Esophagus squamous epithelium (tissue), 5 donors: Measurements from ENCODE around the gene TAF10. TPM values are rescaled to one million over a fixed set of nuclear protein-coding genes. Genes with fewer than 3 reads are reported as not detected.

Source experiments
- DNase-seq: peaks from one replicate; lab custom pipeline; 2025; lab: John Stamatoyannopoulos, UW
- H3K27ac ChIP-seq, 4 donors: fragments of 200-600 bp; sonication (generic); one replicate each; pipeline ENCODE4 v1.5.1; 2016 to 2019; ENCODE audit warnings: mild to moderate bottlenecking in 1 of 4
- H3K27me3 ChIP-seq, 4 donors: fragments of 200-600 bp; sonication (generic); 1 replicate in 3 of 4; 2 replicates in 1 of 4; pipeline versions ENCODE4 v1.5.1 to v1.6.0; 2017 to 2021; ENCODE audit warnings: antibody characterized with exemption in 1 of 4
- H3K36me3 ChIP-seq, 3 donors: fragments of 200-600 bp; sonication (generic); one replicate each; pipeline ENCODE4 v1.5.1; 2016 to 2019
- H3K4me1 ChIP-seq, 3 donors: fragments of 200-600 bp; sonication (generic); one replicate each; pipeline ENCODE4 v1.5.1; 2017 to 2019
- H3K4me3 ChIP-seq, 4 donors: fragments of 200-600 bp; sonication (generic); 1 replicate in 3 of 4; 2 replicates in 1 of 4; pipeline ENCODE4 v1.5.1; 2016 to 2019; ENCODE audit warnings: mild to moderate bottlenecking in 2 of 4, moderate library complexity in 1 of 4
- H3K9me3 ChIP-seq, 3 donors: fragments of 200-600 bp; sonication (generic); one replicate each; pipeline ENCODE4 v1.5.1; 2016 to 2019
- CTCF ChIP-seq, 6 experiments: fragments of 450-650 bp in 4 of 6; fragments of 200-600 bp in 2 of 6; sonication (generic) in 2 of 6; IDR thresholded peaks; one replicate each; pipeline ENCODE4 v1.5.1; 2016 to 2019; ENCODE audit warnings: antibody characterized with exemption in 6 of 6, mild to moderate bottlenecking in 4 of 6, moderate library complexity in 4 of 6
- POLR2A ChIP-seq, 4 donors: fragments of 450-650 bp; IDR thresholded peaks; one replicate each; pipeline ENCODE4 v1.6.1; 2017; ENCODE audit warnings: antibody characterized with exemption in 4 of 4, mild to moderate bottlenecking in 4 of 4, moderate library complexity in 3 of 4
- WGBS, 2 donors: methylation state at CpG; one replicate each; pipeline ENCODE4 v1.1.5; 2018; 5-methylcytosine and 5-hydroxymethylcytosine counted together
- intact Hi-C: fragments of 100-400 bp; cut with DNase I; formaldehyde crosslinking; loops from one replicate; pipeline ENCODE4 v1.15.0; 2022
- total RNA-seq, 4 donors: library from RNA; depleted of rRNA; stranded (reverse); fragments of >200 nt; gene quantifications; one replicate each; pipeline ENCODE4 v1.1.0, GENCODE V29; 2016
- donor health status: DM: yes; HTN: yes; CAD: no.

The TAF10 gene
- total RNA-seq, 4 donors from 2014 or later = 31.9 to 69.2 (median 48.6) TPM

- peak overlapping the region; percentile 79 to 96 (median 89) for H3K27ac ChIP-seq
- H3K36me3 ChIP-seq = peaks cover 5 to 32% (median 7%) of the 10 kb centered on the region in 3 donors
- peaks cover 15 to 40% (median 30%) of the 10 kb centered on the region in 3 donors for H3K4me1 ChIP-seq
- peak overlapping the region in 2 of 4 donors; percentile 56 to 86 for H3K4me3 ChIP-seq
- WGBS, 2 donors = 65 to 79% methylated on average over 2 to 4 of the region's 5 CpGs
- TF ChIP-seq CTCF (IDR thresholded peaks at IDR 0.05) (no peak), POLR2A (IDR thresholded peaks at IDR 0.05) (no peak)
- no peak for DNase-seq
- H3K9me3 ChIP-seq = no peaks in the 10 kb centered on the region
- no peaks in the 10 kb centered on the region for H3K27me3 ChIP-seq
- intact Hi-C loops = loop anchor here (10.0 kb wide), 1 partner anchor 133 kb away; the partner anchor contains the start of genes ARFIP2 and TIMM10B
Observed at GRCh38 chr11:6617315-6617781, 5.3 kb upstream of the TAF10 start.

- Histone ChIP-seq H3K27ac (peak overlapping the region in 1 of 4 donors; percentile 96), H3K4me3 (no peak overlapping the region), H3K4me1 (peaks cover 15 to 40% (median 30%) of the 10 kb centered on the region in 3 donors), H3K27me3 (no peaks in the 10 kb centered on the region), H3K36me3 (peaks cover 5 to 32% (median 7%) of the 10 kb centered on the region in 3 donors), H3K9me3 (no peaks in the 10 kb centered on the region)
- TF ChIP-seq POLR2A (IDR thresholded peaks at IDR 0.05) = no peak
- no peak for TF ChIP-seq CTCF (IDR thresholded peaks at IDR 0.05)
- WGBS, 2 donors = 89% methylated on average over 10 to 14 of the region's 14 CpGs
- no peak for DNase-seq
- intact Hi-C loops = loop anchor here (10.0 kb wide), 1 partner anchor 132 kb away; the partner anchor contains the start of genes ARFIP2 and TIMM10B
Observed at GRCh38 chr11:6616596-6617250, 4.7 kb upstream of the TAF10 start.

- peaks cover 21 to 47% (median 35%) of the 10 kb centered on the region in 3 donors for H3K4me1 ChIP-seq
- no peaks in the 10 kb centered on the region for H3K9me3 ChIP-seq
- intact Hi-C loops = loop anchor here (10.0 kb wide), 1 partner anchor 131 kb away; the partner anchor contains the start of genes ARFIP2 and TIMM10B
- no peak for TF ChIP-seq POLR2A (IDR thresholded peaks at IDR 0.05)
- TF ChIP-seq CTCF (IDR thresholded peaks at IDR 0.05) = no peak
- H3K36me3 ChIP-seq = peaks cover 5 to 34% (median 7%) of the 10 kb centered on the region in 3 donors
- WGBS, 2 donors = 91 to 93% methylated on average over 8 to 9 of the region's 9 CpGs
- no peak for DNase-seq
- H3K27ac ChIP-seq = no peak overlapping the region
- no peak overlapping the region for H3K4me3 ChIP-seq
- no peaks in the 10 kb centered on the region for H3K27me3 ChIP-seq
Observed at GRCh38 chr11:6615882-6616585, 4.0 kb upstream of the TAF10 start.

- Histone ChIP-seq H3K9me3 (no peaks in the 10 kb centered on the region), H3K27me3 (no peaks in the 10 kb centered on the region), H3K27ac (peak overlapping the region in 1 of 4 donors; percentile 38), H3K4me1 (peaks cover 26 to 57% (median 40%) of the 10 kb centered on the region in 3 donors), H3K36me3 (peaks cover 12 to 43% (median 17%) of the 10 kb centered on the region in 3 donors), H3K4me3 (no peak overlapping the region)
- DNase-seq = no peak
- 92 to 100% methylated on average over 5 of the region's 5 CpGs for WGBS, 2 donors
- no peak for TF ChIP-seq POLR2A (IDR thresholded peaks at IDR 0.05)
- TF ChIP-seq CTCF (IDR thresholded peaks at IDR 0.05) = no peak
- intact Hi-C loops = loop anchor here (10.0 kb wide), 1 partner anchor 130 kb away; the partner anchor contains the start of genes ARFIP2 and TIMM10B
Observed at GRCh38 chr11:6615046-6615445, 3.0 kb upstream of the TAF10 start.
